Neural cell (in vitro differentiated cells): Measurements from ENCODE around the gene SIK3.

Source experiments
- CTCF ChIP-seq: fragments of 450-650 bp; IDR thresholded peaks from 2 replicates; pipeline ENCODE4 v1.5.1; 2014; ENCODE audit warnings: antibody characterized with exemption, mild to moderate bottlenecking, moderate library complexity; ENCODE audit not compliant: poor library complexity, severe bottlenecking
- EP300 ChIP-seq: fragments of 450-650 bp; conservative IDR thresholded peaks from 2 replicates; pipeline ENCODE4 v1.6.1; 2014; ENCODE audit warnings: antibody characterized with exemption, mild to moderate bottlenecking, moderate library complexity; ENCODE audit not compliant: poor library complexity, severe bottlenecking
- EZH2 ChIP-seq: fragments of 200-600, 300-800 bp; shearing (Covaris generic), sonication (generic); IDR thresholded peaks from 2 replicates; pipeline ENCODE4 v1.6.1; 2014; ENCODE audit warnings: antibody characterized with exemption, low read length, borderline replicate concordance, mild to moderate bottlenecking; ENCODE audit not compliant: insufficient read depth, poor library complexity, severe bottlenecking
- MXI1 ChIP-seq: fragments of 450-650 bp; conservative IDR thresholded peaks from 2 replicates; pipeline ENCODE4 v1.6.1; 2014; ENCODE audit warnings: antibody characterized with exemption, mild to moderate bottlenecking; ENCODE audit not compliant: poor library complexity, severe bottlenecking
- POLR2AphosphoS5 ChIP-seq: IDR thresholded peaks from 2 replicates; pipeline ENCODE4 v1.6.1; 2012
- RAD21 ChIP-seq: fragments of 450-650 bp; conservative IDR thresholded peaks from 2 replicates; pipeline ENCODE4 v1.6.1; 2014; ENCODE audit warnings: antibody characterized with exemption, mild to moderate bottlenecking, moderate library complexity
- SMC3 ChIP-seq: fragments of 450-650 bp; conservative IDR thresholded peaks from 2 replicates; pipeline ENCODE4 v1.6.1; 2014; ENCODE audit warnings: antibody characterized with exemption, mild to moderate bottlenecking, moderate library complexity; ENCODE audit not compliant: poor library complexity
- TAF1 ChIP-seq: IDR thresholded peaks from 2 replicates; pipeline ENCODE4 v1.6.1; 2012; ENCODE audit warnings: low read depth
- TF ChIP-seq, protein P1 (sequence below): IDR thresholded peaks from 2 replicates; pipeline ENCODE4 v1.6.1; 2012; ENCODE audit warnings: borderline replicate concordance

DNA sequence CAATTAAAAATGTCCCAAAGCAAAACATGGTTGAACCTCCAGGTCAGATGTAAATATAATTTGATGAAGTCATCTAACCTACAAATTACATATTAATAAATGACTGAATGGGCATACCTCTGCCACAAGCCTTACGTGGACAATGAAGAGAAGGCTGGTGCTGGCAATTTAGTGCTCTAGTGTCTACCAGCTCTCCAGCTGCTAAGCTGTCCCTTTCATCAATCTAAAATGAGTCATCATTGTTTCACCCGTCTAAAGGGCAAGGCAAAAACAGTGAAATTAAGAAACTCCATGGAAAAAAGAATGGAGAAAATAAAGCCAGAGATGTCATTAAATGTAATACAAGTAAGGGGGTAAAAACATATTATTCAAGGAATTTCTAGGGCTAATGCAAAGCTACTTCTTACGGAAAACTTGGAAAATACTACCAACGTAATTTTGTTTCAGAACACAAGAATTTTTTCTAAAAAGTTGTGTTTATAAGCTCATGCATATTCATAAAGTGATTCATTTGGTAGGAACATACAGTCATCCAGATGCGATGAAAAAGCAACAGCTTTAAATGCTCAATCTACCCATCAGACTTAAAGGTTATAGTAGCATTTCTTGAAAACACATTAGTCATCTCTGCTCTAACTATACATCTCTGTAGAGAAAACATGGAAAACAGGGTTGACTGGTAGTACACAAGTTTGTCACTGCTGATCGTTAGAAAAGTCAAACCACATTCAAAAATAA lies 71.5 kb downstream of the SIK3 start:
- TF ChIP-seq CTCF (no peak), POLR2AphosphoS5 (no peak), EZH2 (no peak), EP300 (no peak), TAF1 (no peak), SMC3 (no peak), RAD21 (no peak), MXI1 (no peak)
- TF ChIP-seq, protein P1, sequence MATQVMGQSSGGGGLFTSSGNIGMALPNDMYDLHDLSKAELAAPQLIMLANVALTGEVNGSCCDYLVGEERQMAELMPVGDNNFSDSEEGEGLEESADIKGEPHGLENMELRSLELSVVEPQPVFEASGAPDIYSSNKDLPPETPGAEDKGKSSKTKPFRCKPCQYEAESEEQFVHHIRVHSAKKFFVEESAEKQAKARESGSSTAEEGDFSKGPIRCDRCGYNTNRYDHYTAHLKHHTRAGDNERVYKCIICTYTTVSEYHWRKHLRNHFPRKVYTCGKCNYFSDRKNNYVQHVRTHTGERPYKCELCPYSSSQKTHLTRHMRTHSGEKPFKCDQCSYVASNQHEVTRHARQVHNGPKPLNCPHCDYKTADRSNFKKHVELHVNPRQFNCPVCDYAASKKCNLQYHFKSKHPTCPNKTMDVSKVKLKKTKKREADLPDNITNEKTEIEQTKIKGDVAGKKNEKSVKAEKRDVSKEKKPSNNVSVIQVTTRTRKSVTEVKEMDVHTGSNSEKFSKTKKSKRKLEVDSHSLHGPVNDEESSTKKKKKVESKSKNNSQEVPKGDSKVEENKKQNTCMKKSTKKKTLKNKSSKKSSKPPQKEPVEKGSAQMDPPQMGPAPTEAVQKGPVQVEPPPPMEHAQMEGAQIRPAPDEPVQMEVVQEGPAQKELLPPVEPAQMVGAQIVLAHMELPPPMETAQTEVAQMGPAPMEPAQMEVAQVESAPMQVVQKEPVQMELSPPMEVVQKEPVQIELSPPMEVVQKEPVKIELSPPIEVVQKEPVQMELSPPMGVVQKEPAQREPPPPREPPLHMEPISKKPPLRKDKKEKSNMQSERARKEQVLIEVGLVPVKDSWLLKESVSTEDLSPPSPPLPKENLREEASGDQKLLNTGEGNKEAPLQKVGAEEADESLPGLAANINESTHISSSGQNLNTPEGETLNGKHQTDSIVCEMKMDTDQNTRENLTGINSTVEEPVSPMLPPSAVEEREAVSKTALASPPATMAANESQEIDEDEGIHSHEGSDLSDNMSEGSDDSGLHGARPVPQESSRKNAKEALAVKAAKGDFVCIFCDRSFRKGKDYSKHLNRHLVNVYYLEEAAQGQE, result no peak
